Measurements from ENCODE around the gene RAMP2. TPM values are rescaled to one million over a fixed set of nuclear protein-coding genes. Genes with fewer than 3 reads are reported as not detected.
A peak's percentile ranks its signal among the peaks of the same experiment; 100 is the strongest.

The RAMP2 gene
- total and polyA plus RNA-seq, 2 of the 13 experiments (the other 11 are each of a cell fraction or from before 2014, with no cell fraction given): 1.4 to 5.2 TPM

- Histone ChIP-seq H3K9ac (ENCODE audit: insufficient read depth, low read depth, low read length) (peak overlapping the region; percentile 64; the same call in 1 of the 2 replicates), H3K27ac (ENCODE audit: extremely low read length, insufficient read depth, low read length) (no peak overlapping the region), H3K4me3 (replicated peaks in 1 of 3; ENCODE audit: insufficient read depth in 1 of 3, low read depth in 2 of 3, low read length in 3 of 3) (peak overlapping the region; percentile 53 to 75 (median 59); a peak in 5 of 6 replicates), H4K20me1 (ENCODE audit: insufficient read depth, low read length) (no peaks in the 10 kb centered on the region), H3K27me3 (ENCODE audit: control insufficient read depth in 1 of 2, insufficient read depth in 2 of 2, low read length in 2 of 2) (peaks cover 0 to 12% of the 10 kb centered on the region in 2 experiments; a peak in 2 of 5 replicates), H3K4me2 (ENCODE audit: low read depth, low read length) (peak overlapping the region; percentile 90), H3K9me3 (ENCODE audit: low read length) (no peaks in the 10 kb centered on the region), H3K4me1 (ENCODE audit: insufficient read depth, low read length) (peaks cover 61% of the 10 kb centered on the region), H2AFZ (ENCODE audit: low read length) (no peak overlapping the region), H3K79me2 (ENCODE audit: insufficient read depth, low read length) (no peaks in the 10 kb centered on the region), H3K36me3 (replicated peaks in 1 of 2; ENCODE audit: control insufficient read depth in 1 of 2, insufficient read depth in 2 of 2, low read length in 2 of 2) (no peaks in the 10 kb centered on the region)
- in situ Hi-C loops (cut with HindIII; ENCODE audit: extremely low pct_ligation_motif_present, low pct_unique_long_range_greater_than_20kb): loop anchor here (5.0 kb wide), 1 partner anchor 39 kb away; no protein-coding TSS in a partner anchor
- intact Hi-C loops (cut with micrococcal nuclease; ENCODE audit: unreplicated experiment): loop anchor here (5.0 kb wide), 1 partner anchor 184 kb away; the partner anchor contains the start of gene PSMC3IP
- ChIA-PET CTCF (ENCODE audit: low intra/inter-chr PET ratio, low total read pairs) (interaction anchor here (0.6 to 0.9 kb wide), 2 partner anchors 41 to 165 kb away, joined by 3 to 4 read pairs; no protein-coding TSS in a partner anchor), POLR2A (interaction anchor here (2.8 to 5.6 kb wide), 5 partner anchors 12 to 62 kb away, joined by 17 to 63 read pairs (median 53); partner anchors contain the start of genes BECN1, EZH1, VPS25 and WNK4)
- FAIRE-seq (no peak), ATAC-seq (no peak), DNase-seq (ENCODE audit: low spot score) (no peak)
- WGBS (ENCODE audit: low lambda C conversion rate): 32% methylated on average over 12 of the region's 12 CpGs
- no TSS peak for BruUV-seq (replicated peaks)
- TF ChIP-seq ZNF746 (CRISPR knock-in tag; IDR thresholded peaks at IDR 0.05) (0 out of 2 replicates have a peak, but pooled peaks have one; percentile 26), ZBTB38 (CRISPR knock-in tag; IDR thresholded peaks at IDR 0.05) (no peak), TEAD2 (CRISPR knock-in tag; IDR thresholded peaks at IDR 0.05) (no peak), CENPX (CRISPR knock-in tag; IDR thresholded peaks at IDR 0.05) (no peak), MEIS1 (CRISPR knock-in tag; IDR thresholded peaks at IDR 0.05; ENCODE audit: borderline replicate concordance) (no peak), HNF1B (CRISPR knock-in tag; IDR thresholded peaks at IDR 0.05) (peak; percentile 31; the same call in 1 of the 2 replicates), ISX (CRISPR knock-in tag; conservative IDR thresholded peaks at IDR 0.05) (no peak), ZNF501 (CRISPR knock-in tag; IDR thresholded peaks at IDR 0.05) (peak; percentile 61), CREB1 (IDR thresholded peaks at IDR 0.05) (no peak), CREB1 (CRISPR knock-in tag; IDR thresholded peaks at IDR 0.05) (no peak), DZIP1 (CRISPR knock-in tag; IDR thresholded peaks at IDR 0.05) (0 out of 2 replicates have a peak, but pooled peaks have one; percentile 8), EED (CRISPR knock-in tag; IDR thresholded peaks at IDR 0.05) (peak; percentile 12; the same call in 1 of the 2 replicates), MIXL1 (CRISPR knock-in tag; IDR thresholded peaks at IDR 0.05) (no peak), AGO1 (IDR thresholded peaks at IDR 0.05; ENCODE audit: low read depth, low read length, poor library complexity, severe bottlenecking) (peak; percentile 2), ZNF282 (IDR thresholded peaks at IDR 0.05; ENCODE audit: partially characterized antibody) (no peak), MAFF (IDR thresholded peaks at IDR 0.05; ENCODE audit: low read depth, low read length) (no peak)
- TF ChIP-seq, protein P1, sequence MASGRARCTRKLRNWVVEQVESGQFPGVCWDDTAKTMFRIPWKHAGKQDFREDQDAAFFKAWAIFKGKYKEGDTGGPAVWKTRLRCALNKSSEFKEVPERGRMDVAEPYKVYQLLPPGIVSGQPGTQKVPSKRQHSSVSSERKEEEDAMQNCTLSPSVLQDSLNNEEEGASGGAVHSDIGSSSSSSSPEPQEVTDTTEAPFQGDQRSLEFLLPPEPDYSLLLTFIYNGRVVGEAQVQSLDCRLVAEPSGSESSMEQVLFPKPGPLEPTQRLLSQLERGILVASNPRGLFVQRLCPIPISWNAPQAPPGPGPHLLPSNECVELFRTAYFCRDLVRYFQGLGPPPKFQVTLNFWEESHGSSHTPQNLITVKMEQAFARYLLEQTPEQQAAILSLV (CRISPR knock-in tag; IDR thresholded peaks at IDR 0.05; ENCODE audit: borderline replicate concordance): no peak
- TF ChIP-seq, protein P2, sequence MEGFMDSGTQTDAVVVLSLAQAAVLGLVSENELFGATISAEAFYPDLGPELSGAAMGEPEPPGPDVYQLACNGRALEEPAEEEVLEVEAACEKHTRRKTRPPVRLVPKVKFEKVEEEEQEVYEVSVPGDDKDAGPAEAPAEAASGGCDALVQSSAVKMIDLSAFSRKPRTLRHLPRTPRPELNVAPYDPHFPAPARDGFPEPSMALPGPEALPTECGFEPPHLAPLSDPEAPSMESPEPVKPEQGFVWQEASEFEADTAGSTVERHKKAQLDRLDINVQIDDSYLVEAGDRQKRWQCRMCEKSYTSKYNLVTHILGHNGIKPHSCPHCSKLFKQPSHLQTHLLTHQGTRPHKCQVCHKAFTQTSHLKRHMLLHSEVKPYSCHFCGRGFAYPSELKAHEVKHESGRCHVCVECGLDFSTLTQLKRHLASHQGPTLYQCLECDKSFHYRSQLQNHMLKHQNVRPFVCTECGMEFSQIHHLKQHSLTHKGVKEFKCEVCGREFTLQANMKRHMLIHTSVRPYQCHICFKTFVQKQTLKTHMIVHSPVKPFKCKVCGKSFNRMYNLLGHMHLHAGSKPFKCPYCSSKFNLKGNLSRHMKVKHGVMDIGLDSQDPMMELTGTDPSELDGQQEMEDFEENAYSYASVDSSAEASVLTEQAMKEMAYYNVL (CRISPR knock-in tag; IDR thresholded peaks at IDR 0.05; ENCODE audit: borderline replicate concordance): no peak
Measured at GRCh38 chr17:42761638-42762037, 611 bp downstream of the RAMP2 start.
